Measurements from ENCODE around the gene FXYD1. TPM values are rescaled to one million over a fixed set of nuclear protein-coding genes. Genes with fewer than 3 reads are reported as not detected.

Gene FXYD1
- total and polyA plus RNA-seq, 12 donors = 251 to 819 (median 578) TPM

GRCh38 chr19:35130761-35131720, 7.6 kb upstream of the FXYD1 start:
- no peak overlapping the region for H3K27ac ChIP-seq
- ATAC-seq (no peak), DNase-seq (no peak)
- peaks cover 0 to 24% (median 10%) of the 10 kb centered on the region in 9 donors for H3K4me1 ChIP-seq
- no peak overlapping the region for H3K4me3 ChIP-seq
- H3K27me3 ChIP-seq = no peaks in the 10 kb centered on the region
- WGBS, 2 donors = 82 to 83% methylated on average over 31 of the region's 31 CpGs
- intact Hi-C loops (cut with DNase I) = loop anchor here in 2 of 10 donors (5.0 to 10.0 kb wide), 2 partner anchors 64 to 66 kb away; no protein-coding TSS in a partner anchor
- H3K36me3 ChIP-seq = no peaks in the 10 kb centered on the region
- no peak for TF ChIP-seq CTCF (IDR thresholded peaks at IDR 0.05)
- H3K9me3 ChIP-seq = no peaks in the 10 kb centered on the region

GRCh38 chr19:35132254-35132653, 6.4 kb upstream of the FXYD1 start:
- peaks cover 0 to 22% (median 10%) of the 10 kb centered on the region in 9 donors for H3K4me1 ChIP-seq
- intact Hi-C loops (cut with DNase I) = loop anchor here in 2 of 10 donors (5.0 to 10.0 kb wide), 2 partner anchors 65 to 67 kb away; no protein-coding TSS in a partner anchor
- no peaks in the 10 kb centered on the region for H3K36me3 ChIP-seq
- DNase-seq (no peak), ATAC-seq (no peak)
- TF ChIP-seq CTCF (IDR thresholded peaks at IDR 0.05) = no peak
- H3K9me3 ChIP-seq = no peaks in the 10 kb centered on the region
- H3K27me3 ChIP-seq = no peaks in the 10 kb centered on the region
- no peak overlapping the region for H3K27ac ChIP-seq
- no peak overlapping the region for H3K4me3 ChIP-seq

GRCh38 chr19:35133826-35134225, 4.8 kb upstream of the FXYD1 start:
- intact Hi-C loops (cut with DNase I) = loop anchor here in 5 of 10 donors (2.0 to 10.0 kb wide), 4 partner anchors 19 to 69 kb away; partner anchors contain the start of gene FXYD3 (in 2 of the 5)
- ATAC-seq (no peak), DNase-seq (no peak)
- WGBS, 2 donors = 72 to 75% methylated on average over 11 of the region's 11 CpGs
- peaks cover 6 to 38% (median 20%) of the 10 kb centered on the region in 9 donors for H3K4me1 ChIP-seq
- no peaks in the 10 kb centered on the region for H3K27me3 ChIP-seq
- peak overlapping the region in 7 of 10 donors; percentile 1 to 48 (median 42) for H3K4me3 ChIP-seq
- TF ChIP-seq CTCF (IDR thresholded peaks at IDR 0.05) = no peak
- peak overlapping the region in 3 of 10 donors; percentile 51 to 79 (median 65) for H3K27ac ChIP-seq
- H3K9me3 ChIP-seq = no peaks in the 10 kb centered on the region
- no peaks in the 10 kb centered on the region for H3K36me3 ChIP-seq

GRCh38 chr19:35134601-35135242, 3.9 kb upstream of the FXYD1 start, which contains the start of gene LGI4:
Gene LGI4 (minus strand): TSS chr19:35135059. CDS start chr19:35134680, 379 bp downstream.
- Histone ChIP-seq H3K27me3 (peaks cover 0 to 1% (median 0%) of the 10 kb centered on the region in 7 donors), H3K4me3 (peak within 1 kb of the TSS in 9 of 10 donors; percentile 12 to 48 (median 33)), H3K9me3 (no peaks in the 10 kb centered on the region), H3K36me3 (no peaks in the 10 kb centered on the region), H3K27ac (peak within 1 kb of the TSS; percentile 17 to 80 (median 68)), H3K4me1 (peaks cover 6 to 40% (median 21%) of the 10 kb centered on the region in 9 donors)
- intact Hi-C loops (cut with DNase I) = loop anchor here in 7 of 10 donors (1.0 to 10.0 kb wide), 7 partner anchors 20 to 162 kb away; partner anchors contain the start of genes FXYD3 (in 2 of the 7) and USF2 (in 2 of the 7)
- no peak for DNase-seq
- 51 to 61% methylated on average over 15 of the region's 15 CpGs for WGBS, 2 donors
- no peak for ATAC-seq
- TF ChIP-seq CTCF (IDR thresholded peaks at IDR 0.05) = no peak

Measured in heart right ventricle (tissue), 16 donors.